H9 (cell line): Measurements from ENCODE around the gene TGDS. TPM values are rescaled to one million over a fixed set of nuclear protein-coding genes. Genes with fewer than 3 reads are reported as not detected.

Source experiments
- DNase-seq: peaks from one replicate; pipeline ENCODE4 v3.0.0-alpha.2; 2017
- H2AFZ ChIP-seq: one replicate; pipeline ENCODE4 v1.6.1; 2013; ENCODE audit warnings: mild to moderate bottlenecking, low read length, control low read depth, moderate library complexity
- H2AK5ac ChIP-seq: 2 replicates; pipeline ENCODE4 v1.6.1; 2013; ENCODE audit warnings: low read length, control low read depth, mixed read lengths; ENCODE audit not compliant: insufficient read length
- H2BK120ac ChIP-seq: one replicate; pipeline ENCODE4 v1.6.1; 2013; ENCODE audit warnings: low read depth, mild to moderate bottlenecking, low read length, control low read depth, inconsistent platforms; ENCODE audit not compliant: poor library complexity, severe bottlenecking
- H2BK12ac ChIP-seq: 2 replicates; pipeline ENCODE4 v1.6.1; 2013; ENCODE audit warnings: low read length, control low read depth, mixed read lengths, low read depth; ENCODE audit not compliant: insufficient read length
- H2BK15ac ChIP-seq: 2 replicates; pipeline ENCODE4 v1.6.1; 2013; ENCODE audit warnings: low read depth, low read length, control low read depth
- H2BK20ac ChIP-seq: one replicate; pipeline ENCODE4 v1.6.1; 2013; ENCODE audit warnings: low read depth, mild to moderate bottlenecking, low read length, control low read depth, inconsistent platforms; ENCODE audit not compliant: poor library complexity, severe bottlenecking
- H2BK5ac ChIP-seq: 2 replicates; pipeline ENCODE4 v1.6.1; 2013; ENCODE audit warnings: low read length, control low read depth, mixed read lengths; ENCODE audit not compliant: insufficient read length
- H3K14ac ChIP-seq: 2 replicates; pipeline ENCODE4 v1.6.1; 2013; ENCODE audit warnings: low read length, control low read depth; ENCODE audit not compliant: insufficient read depth
- H3K18ac ChIP-seq: 2 replicates; pipeline ENCODE4 v1.6.1; 2013; ENCODE audit warnings: low read depth, mild to moderate bottlenecking, mixed read lengths, low read length, control low read depth; ENCODE audit not compliant: insufficient read length
- H3K23ac ChIP-seq: 2 replicates; pipeline ENCODE4 v1.6.1; 2013; ENCODE audit warnings: low read length, control low read depth, mixed read lengths, low read depth; ENCODE audit not compliant: insufficient read length
- H3K23me2 ChIP-seq: 2 replicates; pipeline ENCODE4 v1.6.1; 2013; ENCODE audit warnings: low read depth, mild to moderate bottlenecking, mixed read lengths, low read length, control low read depth; ENCODE audit not compliant: insufficient read length, poor library complexity, severe bottlenecking
- H3K27ac ChIP-seq: 2 replicates; pipeline ENCODE4 v1.5.1; 2013; ENCODE audit warnings: low read length, control low read depth, mixed read lengths, low read depth; ENCODE audit not compliant: insufficient read length
- H3K27me3 ChIP-seq: 2 replicates; pipeline ENCODE4 v1.6.1; 2013; ENCODE audit warnings: low read length, control low read depth, inconsistent platforms; ENCODE audit not compliant: insufficient read depth
- H3K4ac ChIP-seq: 2 replicates; pipeline ENCODE4 v1.6.1; 2013; ENCODE audit warnings: low read depth, mild to moderate bottlenecking, control low read depth, inconsistent platforms, low read length, moderate library complexity
- H3K4me1 ChIP-seq: 2 replicates; pipeline ENCODE4 v1.6.1; 2013; ENCODE audit warnings: low read length, control low read depth, inconsistent platforms; ENCODE audit not compliant: insufficient read depth
- H3K4me2 ChIP-seq: 2 replicates; pipeline ENCODE4 v1.6.1; 2013; ENCODE audit warnings: low read length, control low read depth, mixed read lengths; ENCODE audit not compliant: insufficient read length, insufficient read depth
- H3K56ac ChIP-seq: 2 replicates; pipeline ENCODE4 v1.6.1; 2013; ENCODE audit warnings: low read depth, mild to moderate bottlenecking, mixed read lengths, low read length, control low read depth; ENCODE audit not compliant: insufficient read length
- H3K79me1 ChIP-seq: 2 replicates; pipeline ENCODE4 v1.6.1; 2013; ENCODE audit warnings: low read depth, mild to moderate bottlenecking, moderate library complexity, low read length, control low read depth, inconsistent platforms; ENCODE audit not compliant: insufficient read depth, poor library complexity, severe bottlenecking
- H3K79me2 ChIP-seq: 2 replicates; pipeline ENCODE4 v1.6.1; 2013; ENCODE audit warnings: low read length, control low read depth, inconsistent platforms; ENCODE audit not compliant: insufficient read depth
- H3K9ac ChIP-seq: 2 replicates; pipeline ENCODE4 v1.6.1; 2013; ENCODE audit warnings: low read length, control low read depth, mixed read lengths; ENCODE audit not compliant: insufficient read length; ENCODE audit errors: extremely low read depth
- H3K9me3 ChIP-seq: one replicate; pipeline ENCODE4 v1.6.1; 2013; ENCODE audit warnings: low read depth, low read length, inconsistent platforms; ENCODE audit not compliant: control insufficient read depth
- H3T11ph ChIP-seq: one replicate; pipeline ENCODE4 v1.6.1; 2013; ENCODE audit warnings: mild to moderate bottlenecking, low read length, control low read depth, inconsistent platforms
- H4K20me1 ChIP-seq: one replicate; pipeline ENCODE4 v1.6.1; 2013; ENCODE audit not compliant: control insufficient read depth, insufficient read length, insufficient read depth
- H4K5ac ChIP-seq: 2 replicates; pipeline ENCODE4 v1.6.1; 2013; ENCODE audit warnings: low read depth, mild to moderate bottlenecking, mixed read lengths, low read length, control low read depth; ENCODE audit not compliant: insufficient read length
- H4K8ac ChIP-seq: replicated peaks from 2 replicates; pipeline ENCODE4 v1.6.1; 2013; ENCODE audit warnings: low read length, control low read depth, mixed read lengths, low read depth; ENCODE audit not compliant: insufficient read length
- H4K91ac ChIP-seq: 2 replicates; pipeline ENCODE4 v1.6.1; 2013; ENCODE audit warnings: low read depth, mild to moderate bottlenecking, moderate library complexity, mixed read lengths, low read length, control low read depth; ENCODE audit not compliant: insufficient read length
- H3K27ac Mint-ChIP-seq, 3 experiments: 2 replicates in 2 of 3; 3 replicates in 1 of 3; pipeline ENCODE4 v1.8.0; 2020 to 2021; ENCODE audit warnings: mixed read lengths in 3 of 3, mild to moderate bottlenecking in 1 of 3, moderate library complexity in 1 of 3
- H3K27me3 Mint-ChIP-seq: 2 replicates; pipeline ENCODE4 v1.8.0; 2021; ENCODE audit warnings: low read depth, mild to moderate bottlenecking, moderate library complexity, mixed read lengths
- H3K36me3 Mint-ChIP-seq, 3 experiments: 2 replicates in 2 of 3; 3 replicates in 1 of 3; pipeline ENCODE4 v1.8.0; 2020 to 2021; ENCODE audit warnings: low read depth in 3 of 3, mixed read lengths in 3 of 3; ENCODE audit not compliant: insufficient read depth in 1 of 3
- H3K4me1 Mint-ChIP-seq, 2 experiments: 2 replicates each; pipeline ENCODE4 v1.8.0; 2020; ENCODE audit warnings: mixed read lengths in 2 of 2
- H3K4me3 Mint-ChIP-seq, 2 experiments: 2 replicates in 1 of 2; 3 replicates in 1 of 2; pipeline ENCODE4 v1.8.0; 2020 to 2021; ENCODE audit warnings: mild to moderate bottlenecking in 2 of 2, mixed read lengths in 2 of 2, moderate library complexity in 1 of 2
- H3K9me3 Mint-ChIP-seq, 2 experiments: 2 replicates in 1 of 2; 3 replicates in 1 of 2; pipeline ENCODE4 v1.8.0; 2020; ENCODE audit warnings: mild to moderate bottlenecking in 2 of 2, mixed read lengths in 2 of 2, moderate library complexity in 1 of 2
- CTCF ChIP-seq: fragments of 200-600 bp; sonication (generic); conservative IDR thresholded peaks from 3 replicates; pipeline ENCODE4 v1.8.0; 2021; ENCODE audit warnings: antibody characterized with exemption, mild to moderate bottlenecking
- WGBS: extraction: QIAGEN DNeasy Blood & Tissue Kit; methylation state at CpG from one replicate; pipeline ENCODE4 v1.1.7; 2013; ENCODE audit warnings: missing lambda C conversion rate, low lambda C conversion rate, mixed read lengths; ENCODE audit not compliant: insufficient read length; ENCODE audit errors: extremely low coverage; 5-methylcytosine and 5-hydroxymethylcytosine counted together
- total RNA-seq: library from RNA; stranded (reverse); gene quantifications from 2 replicates; pipeline ENCODE4 v1.2.1, GENCODE V29; 2021

Gene TGDS
- total RNA-seq, 1 experiment from 2014 or later = 13.9 TPM

DNA sequence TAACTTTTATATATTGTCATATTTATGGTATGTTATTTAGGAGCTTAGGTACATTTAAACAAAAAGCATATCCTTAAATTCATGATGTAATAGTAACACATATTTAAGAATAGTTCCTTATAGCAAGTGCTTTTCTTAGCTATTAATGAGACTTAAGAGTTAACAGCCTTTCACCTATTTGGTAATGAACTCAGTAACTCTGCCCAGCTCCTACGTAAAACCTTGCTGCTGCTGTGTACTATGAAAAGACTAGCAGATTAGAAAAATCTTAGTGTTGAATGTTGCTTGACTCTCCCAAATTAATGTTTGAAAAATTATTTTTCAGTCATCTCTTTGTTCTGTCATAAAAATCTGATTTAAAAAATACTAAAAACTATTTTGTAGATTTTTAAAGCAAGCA is 12.6 kb upstream of the TGDS start:
- H3K79me2 ChIP-seq = no peaks in the 10 kb centered on the region
- TF ChIP-seq CTCF = no peak

More for the DNA sequence above, 12.6 kb upstream of the TGDS start:
- no peak overlapping the region for H2BK20ac ChIP-seq
- no CpG with 5 or more reads among the region's 1 CpG for WGBS
- no peaks in the 10 kb centered on the region for H3K27me3 Mint-ChIP-seq
- no peak overlapping the region for H4K8ac ChIP-seq
- no peak overlapping the region for H4K5ac ChIP-seq
- H2BK120ac ChIP-seq = no peak overlapping the region
- H4K20me1 ChIP-seq = no peaks in the 10 kb centered on the region
- H3T11ph ChIP-seq = no peak overlapping the region
- no peak overlapping the region for H3K4ac ChIP-seq
- no peaks in the 10 kb centered on the region for H3K4me1 ChIP-seq
- H3K18ac ChIP-seq = no peak overlapping the region
- no peaks in the 10 kb centered on the region for H3K9me3 Mint-ChIP-seq
- H3K56ac ChIP-seq = no peak overlapping the region
- DNase-seq = no peak
- H2BK5ac ChIP-seq = no peak overlapping the region
- H3K79me1 ChIP-seq = no peaks in the 10 kb centered on the region
- no peak overlapping the region for H3K4me3 Mint-ChIP-seq
- no peak overlapping the region for H3K14ac ChIP-seq
- H3K27ac Mint-ChIP-seq = no peak overlapping the region
- H3K9me3 ChIP-seq = no peaks in the 10 kb centered on the region
- no peak overlapping the region for H2AFZ ChIP-seq
- H3K4me2 ChIP-seq = no peak overlapping the region
- H3K27me3 ChIP-seq = no peaks in the 10 kb centered on the region
- peaks cover 2 to 3% of the 10 kb centered on the region in 2 experiments; a peak in 2 of 4 replicates for H3K4me1 Mint-ChIP-seq
- H2BK15ac ChIP-seq = no peak overlapping the region
- H2AK5ac ChIP-seq = no peak overlapping the region
- no peak overlapping the region for H3K27ac ChIP-seq
- peaks cover 15 to 45% (median 43%) of the 10 kb centered on the region in 3 experiments; a peak in 6 of 7 replicates for H3K36me3 Mint-ChIP-seq
- no peak overlapping the region for H4K91ac ChIP-seq
- H3K23ac ChIP-seq = no peak overlapping the region
- no peaks in the 10 kb centered on the region for H3K23me2 ChIP-seq
- H3K9ac ChIP-seq = no peak overlapping the region
- H2BK12ac ChIP-seq = no peak overlapping the region
